Ureter (tissue), 1 donor: Measurements from ENCODE around the gene AEBP2. TPM values are rescaled to one million over a fixed set of nuclear protein-coding genes. Genes with fewer than 3 reads are reported as not detected.
A peak's percentile ranks its signal among the peaks of the same experiment; 100 is the strongest.
"Not testable (repeated sequence)": the region's sequence is repeated elsewhere in the genome, so short reads cannot be mapped to it uniquely, and the experiment has no call there.

Experiments
- DNase-seq: peaks from one replicate; pipeline ENCODE4 v3.0.0-alpha.2; 2020; ENCODE audit warnings: low spot score
- total RNA-seq: library from RNA; stranded (reverse); gene quantifications from one replicate; pipeline ENCODE4 v1.2.4, GENCODE V29; 2023
- donor health status: DM: yes; HTN: yes; CAD: no.

Gene AEBP2, protein sequence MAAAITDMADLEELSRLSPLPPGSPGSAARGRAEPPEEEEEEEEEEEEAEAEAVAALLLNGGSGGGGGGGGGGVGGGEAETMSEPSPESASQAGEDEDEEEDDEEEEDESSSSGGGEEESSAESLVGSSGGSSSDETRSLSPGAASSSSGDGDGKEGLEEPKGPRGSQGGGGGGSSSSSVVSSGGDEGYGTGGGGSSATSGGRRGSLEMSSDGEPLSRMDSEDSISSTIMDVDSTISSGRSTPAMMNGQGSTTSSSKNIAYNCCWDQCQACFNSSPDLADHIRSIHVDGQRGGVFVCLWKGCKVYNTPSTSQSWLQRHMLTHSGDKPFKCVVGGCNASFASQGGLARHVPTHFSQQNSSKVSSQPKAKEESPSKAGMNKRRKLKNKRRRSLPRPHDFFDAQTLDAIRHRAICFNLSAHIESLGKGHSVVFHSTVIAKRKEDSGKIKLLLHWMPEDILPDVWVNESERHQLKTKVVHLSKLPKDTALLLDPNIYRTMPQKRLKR
- 67.1 TPM for total RNA-seq

DNA sequence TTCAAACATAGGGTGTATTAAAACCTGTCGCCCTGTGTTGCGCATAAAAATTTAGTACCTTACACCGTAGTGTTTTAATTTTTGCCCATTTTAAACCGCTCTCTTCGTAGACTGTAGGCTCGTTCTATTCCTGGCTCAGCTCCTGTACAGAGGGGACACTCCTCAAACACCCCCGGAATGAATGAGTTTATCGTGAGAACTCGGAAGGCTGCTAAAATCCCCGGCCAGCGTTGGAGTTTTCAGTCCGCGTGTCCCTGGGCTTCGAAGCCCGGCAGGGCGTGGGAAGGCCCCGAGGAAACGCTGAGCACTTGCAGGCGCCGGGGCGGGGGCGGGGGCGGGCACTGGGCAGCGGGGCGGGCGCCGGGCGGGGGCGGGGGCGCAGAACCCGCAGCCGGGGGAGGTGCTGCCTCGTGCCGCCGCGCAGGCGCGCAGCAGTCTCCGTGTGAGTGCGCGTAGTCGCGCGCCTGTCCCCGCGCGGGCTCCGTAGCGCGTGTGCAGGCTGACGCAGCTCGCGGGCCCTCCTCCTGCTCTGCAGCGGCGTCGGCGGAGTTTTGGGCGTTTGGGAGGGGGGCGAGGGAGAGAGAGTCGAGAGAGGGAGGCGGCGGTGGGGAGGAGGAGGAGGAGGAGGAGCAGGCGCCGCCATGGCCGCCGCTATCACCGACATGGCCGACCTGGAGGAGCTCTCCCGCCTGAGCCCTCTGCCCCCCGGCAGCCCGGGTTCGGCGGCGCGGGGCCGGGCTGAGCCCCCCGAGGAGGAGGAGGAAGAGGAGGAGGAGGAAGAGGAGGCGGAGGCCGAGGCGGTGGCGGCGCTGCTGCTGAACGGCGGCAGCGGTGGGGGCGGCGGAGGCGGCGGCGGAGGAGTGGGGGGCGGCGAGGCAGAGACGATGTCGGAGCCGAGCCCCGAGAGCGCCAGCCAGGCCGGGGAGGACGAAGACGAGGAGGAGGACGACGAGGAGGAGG is at the start of gene AEBP2:
AEBP2 (plus strand) TSS at position 434 of the 960 bp plus-strand sequence; CDS start at position 642, 208 bp downstream.
- DNase-seq, result peak; percentile 96

DNA sequence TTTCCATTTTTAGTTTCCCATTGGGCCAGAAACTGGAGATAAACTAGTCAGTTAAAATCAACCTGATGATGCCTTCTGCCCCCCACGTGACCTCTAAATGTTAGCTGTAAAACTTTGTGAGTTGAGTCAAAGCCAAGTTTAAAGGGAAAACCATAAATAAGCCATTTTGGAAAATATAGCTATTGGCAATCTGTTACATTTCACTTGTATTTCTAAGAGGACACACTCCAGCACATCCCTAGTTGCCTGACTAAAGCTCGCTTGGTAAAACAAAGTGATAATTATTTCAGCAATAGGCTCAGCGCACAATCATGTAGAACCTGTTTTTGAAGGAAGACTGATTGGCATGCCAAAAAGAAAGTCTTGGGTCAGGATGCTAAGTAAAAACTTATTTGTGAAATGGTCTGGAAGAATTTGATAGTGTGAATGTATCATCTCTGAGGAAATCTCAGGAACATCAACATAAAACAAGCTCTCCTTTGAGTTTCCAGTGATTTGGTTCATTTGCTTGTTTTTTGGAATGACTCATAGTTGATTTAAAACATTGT is 49.2 kb upstream of the AEBP2 start:
- no peak for DNase-seq

GRCh38 chr12:19392644-19393043 is 46.6 kb upstream of the AEBP2 start:
- DNase-seq, result not testable (repeated sequence)

- no peak for DNase-seq
Measured at GRCh38 chr12:19394385-19394784, 44.9 kb upstream of the AEBP2 start.

DNA sequence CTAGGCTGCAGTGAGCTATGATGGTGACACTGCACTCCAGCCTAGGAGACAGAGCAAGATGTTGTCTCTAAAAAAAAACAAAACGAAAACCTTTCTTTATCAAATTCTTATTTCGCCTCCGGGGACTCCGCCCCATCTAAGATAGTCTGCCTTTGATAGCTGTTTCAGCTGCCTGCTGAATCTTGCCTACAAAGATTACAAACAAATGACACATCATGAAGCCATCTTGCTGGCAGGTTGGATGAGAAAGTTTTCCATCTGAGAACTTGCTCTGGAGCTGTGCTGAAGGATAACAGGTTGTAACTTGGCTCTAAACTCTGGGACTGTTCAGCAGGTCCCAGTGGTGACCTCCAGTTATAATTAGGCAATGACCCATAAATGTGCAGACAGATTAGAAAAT is 41.8 kb upstream of the AEBP2 start:
- DNase-seq, result peak; percentile 52

- no peak for DNase-seq
Measured at GRCh38 chr12:19398376-19399363, 40.6 kb upstream of the AEBP2 start.

- DNase-seq, result not testable (repeated sequence)
Measured at GRCh38 chr12:19400649-19401285, 38.5 kb upstream of the AEBP2 start.

DNA sequence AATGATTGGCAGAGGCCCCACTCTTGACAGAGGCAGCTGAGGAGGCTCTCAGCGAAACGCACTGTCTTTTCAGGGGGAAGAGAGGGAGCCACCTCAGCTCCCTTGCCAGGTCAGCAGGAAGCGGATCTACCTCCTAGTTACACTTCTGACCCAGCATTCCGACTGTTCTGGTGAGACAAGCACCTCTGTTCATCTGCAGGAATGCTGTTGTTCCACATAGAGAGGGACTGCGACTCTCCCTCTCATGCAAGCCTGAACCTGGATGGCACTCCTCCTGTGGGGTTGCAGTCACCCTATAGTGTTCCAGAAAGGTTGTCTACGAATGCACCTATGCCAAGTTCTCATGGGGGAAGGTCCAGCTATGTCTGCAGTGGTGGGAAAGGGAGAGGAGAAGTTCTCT is 37.1 kb upstream of the AEBP2 start:
- DNase-seq, result no peak

DNA sequence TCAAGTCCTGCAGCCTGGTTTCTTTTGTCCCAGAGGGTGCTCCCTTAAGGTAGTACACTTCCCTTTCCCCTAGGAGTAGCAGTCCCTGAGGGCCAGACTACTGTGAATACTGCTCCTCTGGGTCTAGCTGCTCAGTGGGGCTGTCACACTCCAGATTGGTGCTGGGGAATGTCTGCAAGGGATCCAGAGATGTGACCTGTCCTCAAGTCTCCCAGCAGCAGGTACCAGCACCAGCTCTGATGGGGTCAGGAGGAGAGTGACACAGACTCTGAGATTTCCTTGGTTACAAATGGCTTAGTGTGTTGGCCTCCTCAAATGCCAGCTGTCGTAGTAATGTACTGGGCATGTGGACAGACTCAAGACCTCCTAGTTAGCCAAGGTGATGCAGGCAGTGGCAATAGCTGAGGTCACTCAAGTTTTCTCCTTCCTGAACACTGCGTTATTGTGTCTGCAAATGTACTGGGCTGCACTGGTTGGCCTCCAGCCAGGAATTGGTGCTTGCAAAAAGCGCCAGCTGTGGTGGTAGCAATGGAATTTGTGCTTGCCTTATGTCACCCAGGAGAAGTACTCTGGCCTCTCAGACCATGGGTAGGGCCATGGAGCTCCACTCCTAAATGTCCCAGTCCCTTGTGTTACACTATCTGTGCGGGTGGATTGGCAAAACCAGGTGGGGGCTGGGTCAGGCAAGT is 36.4 kb upstream of the AEBP2 start:
- DNase-seq, result no peak

DNA sequence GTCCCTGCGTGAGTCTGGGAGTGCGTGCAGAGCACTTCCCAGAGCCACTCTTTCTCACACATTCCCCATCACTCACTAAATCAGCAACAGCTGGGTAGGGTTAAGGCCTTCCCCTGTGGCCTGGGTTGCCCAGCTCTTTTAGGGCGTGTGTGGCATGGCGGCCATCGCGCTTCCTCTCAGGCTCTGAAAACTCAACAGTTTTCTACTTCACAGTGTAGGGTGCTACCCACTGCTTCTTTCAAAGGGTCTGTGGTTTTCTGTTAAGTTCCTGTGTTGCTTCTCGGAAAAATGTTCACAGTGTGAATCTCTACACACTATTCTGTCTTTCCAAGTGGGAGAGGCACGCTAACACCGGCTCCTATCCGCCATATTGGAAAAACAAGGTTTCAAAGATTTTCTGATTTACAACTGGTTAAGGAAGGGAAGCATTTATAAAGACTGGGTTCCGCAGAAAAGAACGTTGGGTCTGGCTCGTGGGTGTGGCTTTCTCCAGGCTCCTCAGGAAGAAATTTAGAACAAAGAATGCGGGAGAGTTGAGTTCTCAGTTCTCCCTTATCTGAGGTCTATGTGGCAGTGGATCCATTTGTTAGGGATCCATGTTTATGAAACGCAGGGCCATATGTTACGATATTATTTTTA is 34.9 kb upstream of the AEBP2 start:
- no peak for DNase-seq

GRCh38 chr12:19409376-19409775 is 29.9 kb upstream of the AEBP2 start:
- DNase-seq, result no peak

GRCh38 chr12:19410211-19410610 is 29.1 kb upstream of the AEBP2 start:
- no peak for DNase-seq

GRCh38 chr12:19410629-19411185 is 28.6 kb upstream of the AEBP2 start:
- DNase-seq, result no peak

DNA sequence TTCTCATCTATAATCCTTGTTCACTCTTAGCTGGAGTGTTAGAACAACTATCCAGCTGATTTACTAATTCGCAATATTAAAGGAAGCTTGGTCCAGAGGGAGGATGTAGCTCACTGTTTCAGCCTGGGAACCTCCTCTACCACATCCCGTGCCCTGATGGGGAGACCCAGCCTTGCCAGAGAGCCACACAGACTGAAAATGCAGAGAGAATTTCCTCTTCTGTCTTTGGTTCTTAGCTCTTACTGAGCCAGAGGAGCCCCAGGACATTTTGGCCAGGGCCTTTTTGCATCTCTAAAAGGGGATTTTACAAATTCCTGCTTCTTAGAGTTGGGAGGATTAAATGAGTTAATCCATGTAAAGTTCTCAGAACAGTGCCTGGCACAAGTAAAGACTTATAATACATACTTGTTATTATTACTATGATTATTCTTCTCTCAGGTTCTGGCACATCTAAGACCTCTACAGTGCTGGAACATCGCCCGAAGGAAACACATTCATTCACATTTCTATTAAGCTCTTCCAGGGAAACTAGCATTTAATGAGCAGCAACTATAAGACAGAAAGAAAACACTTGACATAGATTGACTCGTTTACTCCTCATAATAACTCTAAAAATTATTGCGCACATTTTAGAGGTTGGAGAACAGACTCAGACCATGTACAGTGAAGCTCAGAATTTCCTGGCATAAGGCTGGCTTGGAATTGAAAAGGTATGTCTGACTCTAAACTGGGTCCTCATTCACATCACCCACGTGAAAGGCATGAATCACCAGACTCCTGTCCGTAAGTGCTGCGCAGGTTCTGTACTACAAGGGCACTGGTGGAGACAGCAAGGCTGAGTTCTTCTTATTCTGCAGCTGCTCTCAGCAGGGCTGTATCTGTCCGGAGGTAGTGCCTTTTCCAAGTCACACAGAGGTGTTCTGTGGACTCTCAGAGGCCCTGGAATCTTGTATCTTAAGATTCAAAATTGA is 27.8 kb upstream of the AEBP2 start:
- no peak for DNase-seq

GRCh38 chr12:19412844-19413243 is 26.4 kb upstream of the AEBP2 start:
- no peak for DNase-seq

- DNase-seq, result not testable (repeated sequence)
Measured at GRCh38 chr12:19413582-19413981, 25.7 kb upstream of the AEBP2 start.

- DNase-seq, result no peak
Measured at GRCh38 chr12:19415563-19415962, 23.7 kb upstream of the AEBP2 start.

DNA sequence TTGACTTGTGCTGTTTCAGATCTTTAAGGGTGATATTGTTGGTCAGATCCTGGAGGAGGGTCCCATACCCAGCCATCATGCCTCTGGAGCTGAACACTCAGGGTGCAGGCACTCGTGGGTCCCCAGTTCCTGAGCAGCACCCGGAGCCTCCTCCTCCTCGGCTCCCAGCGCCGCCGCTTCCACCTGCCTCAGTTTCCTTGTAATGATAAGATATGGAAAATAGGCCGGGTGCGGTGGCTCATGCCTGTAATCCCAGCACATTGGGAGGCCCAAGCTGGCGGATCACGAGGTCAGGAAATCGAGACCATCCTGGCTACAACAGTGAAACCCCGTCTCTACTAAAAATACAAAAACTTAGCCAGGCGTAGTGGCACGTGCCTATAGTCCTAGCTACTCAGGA is 20.2 kb upstream of the AEBP2 start:
- DNase-seq, result no peak
